Measurements from ENCODE around the gene RPL28.

Gene RPL28

GRCh38 chr19:55437410-55437809, 51.7 kb downstream of the RPL28 start:
- TF ChIP-seq POLR2AphosphoS5 (IDR thresholded peaks at IDR 0.05; ENCODE audit: low read depth, low read length) (no peak), FOXP2 (optimal IDR thresholded peaks at IDR 0.05; ENCODE audit: borderline replicate concordance, extremely low read depth, extremely low read length, insufficient read depth) (peak; percentile 42), TAF1 (IDR thresholded peaks at IDR 0.05; ENCODE audit: borderline replicate concordance, insufficient read depth, low read length) (no peak), SIN3A (IDR thresholded peaks at IDR 0.05; ENCODE audit: borderline replicate concordance, insufficient read depth, low read length) (peak; percentile 51; the same call in 1 of the 2 replicates)
- TF ChIP-seq, protein P1, sequence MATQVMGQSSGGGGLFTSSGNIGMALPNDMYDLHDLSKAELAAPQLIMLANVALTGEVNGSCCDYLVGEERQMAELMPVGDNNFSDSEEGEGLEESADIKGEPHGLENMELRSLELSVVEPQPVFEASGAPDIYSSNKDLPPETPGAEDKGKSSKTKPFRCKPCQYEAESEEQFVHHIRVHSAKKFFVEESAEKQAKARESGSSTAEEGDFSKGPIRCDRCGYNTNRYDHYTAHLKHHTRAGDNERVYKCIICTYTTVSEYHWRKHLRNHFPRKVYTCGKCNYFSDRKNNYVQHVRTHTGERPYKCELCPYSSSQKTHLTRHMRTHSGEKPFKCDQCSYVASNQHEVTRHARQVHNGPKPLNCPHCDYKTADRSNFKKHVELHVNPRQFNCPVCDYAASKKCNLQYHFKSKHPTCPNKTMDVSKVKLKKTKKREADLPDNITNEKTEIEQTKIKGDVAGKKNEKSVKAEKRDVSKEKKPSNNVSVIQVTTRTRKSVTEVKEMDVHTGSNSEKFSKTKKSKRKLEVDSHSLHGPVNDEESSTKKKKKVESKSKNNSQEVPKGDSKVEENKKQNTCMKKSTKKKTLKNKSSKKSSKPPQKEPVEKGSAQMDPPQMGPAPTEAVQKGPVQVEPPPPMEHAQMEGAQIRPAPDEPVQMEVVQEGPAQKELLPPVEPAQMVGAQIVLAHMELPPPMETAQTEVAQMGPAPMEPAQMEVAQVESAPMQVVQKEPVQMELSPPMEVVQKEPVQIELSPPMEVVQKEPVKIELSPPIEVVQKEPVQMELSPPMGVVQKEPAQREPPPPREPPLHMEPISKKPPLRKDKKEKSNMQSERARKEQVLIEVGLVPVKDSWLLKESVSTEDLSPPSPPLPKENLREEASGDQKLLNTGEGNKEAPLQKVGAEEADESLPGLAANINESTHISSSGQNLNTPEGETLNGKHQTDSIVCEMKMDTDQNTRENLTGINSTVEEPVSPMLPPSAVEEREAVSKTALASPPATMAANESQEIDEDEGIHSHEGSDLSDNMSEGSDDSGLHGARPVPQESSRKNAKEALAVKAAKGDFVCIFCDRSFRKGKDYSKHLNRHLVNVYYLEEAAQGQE (IDR thresholded peaks at IDR 0.05; ENCODE audit: insufficient read depth in 1 of 2, low read depth in 2 of 2, low read length in 2 of 2) = peak; percentile 100

DNA sequence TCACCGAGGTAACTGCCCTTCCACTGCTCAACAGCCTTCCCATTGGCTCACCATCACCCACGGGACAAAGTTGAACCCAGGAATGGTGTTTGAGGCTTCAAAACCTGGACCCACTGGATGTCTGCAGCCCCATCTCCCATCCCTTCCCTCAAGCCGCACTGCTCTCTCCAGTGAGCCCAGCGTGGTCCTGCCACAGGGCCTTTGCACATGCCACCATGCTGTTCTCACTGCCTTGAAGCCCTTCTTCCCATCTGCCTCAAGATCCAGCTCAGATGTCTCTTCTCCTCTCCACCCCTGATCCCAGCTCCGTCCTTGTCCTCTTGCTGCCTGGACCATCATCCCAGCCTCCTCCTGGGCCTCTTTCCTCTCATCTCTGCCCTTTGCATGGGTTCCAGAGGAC, 53.3 kb downstream of the RPL28 start:
- no peak for TF ChIP-seq TAF1 (IDR thresholded peaks at IDR 0.05; ENCODE audit: borderline replicate concordance, insufficient read depth, low read length)
- TF ChIP-seq FOXP2 (optimal IDR thresholded peaks at IDR 0.05; ENCODE audit: borderline replicate concordance, extremely low read depth, extremely low read length, insufficient read depth) = no peak
- TF ChIP-seq, protein P1 (IDR thresholded peaks at IDR 0.05; ENCODE audit: insufficient read depth in 1 of 2, low read depth in 2 of 2, low read length in 2 of 2) = 0 out of 4 replicates have a peak, but pooled peaks of 1 of the 2 experiments have one; percentile 15
- no peak for TF ChIP-seq POLR2AphosphoS5 (IDR thresholded peaks at IDR 0.05; ENCODE audit: low read depth, low read length)

DNA sequence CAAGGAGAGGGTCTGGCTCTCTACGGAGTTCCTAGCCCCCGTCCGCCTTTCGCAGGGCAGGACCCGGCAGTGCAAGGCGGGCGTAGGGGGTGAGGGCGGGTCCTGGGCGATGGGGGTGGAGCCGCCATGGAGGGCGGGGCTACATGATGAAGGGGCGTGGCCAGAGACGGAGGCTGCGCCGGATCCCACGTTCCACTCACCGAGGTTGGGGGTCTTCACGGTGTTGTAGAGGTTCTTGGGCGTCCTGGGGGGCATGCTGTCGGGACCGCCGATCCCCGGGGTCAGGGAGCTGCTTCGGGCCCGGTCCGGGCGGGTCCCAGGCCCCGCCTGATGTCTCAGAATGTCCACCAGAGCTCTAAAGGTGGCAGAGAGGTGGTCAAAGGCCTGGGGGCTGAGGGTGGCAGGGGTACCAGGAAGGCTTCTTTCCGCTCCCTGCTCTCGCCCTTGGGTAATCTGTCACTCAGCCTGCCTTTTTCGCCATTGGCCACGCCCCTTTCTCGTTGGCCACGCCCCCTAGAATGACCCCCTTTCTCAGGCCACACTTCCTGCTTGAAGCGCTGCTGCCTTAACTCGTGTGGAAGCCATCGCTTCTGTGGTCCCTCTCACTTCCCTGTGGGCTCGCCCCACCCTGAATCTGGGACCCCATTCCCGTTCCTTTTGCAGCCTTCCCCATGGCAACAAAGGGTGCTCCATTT, 54.8 kb downstream of the RPL28 start:
- TF ChIP-seq FOXP2 (optimal IDR thresholded peaks at IDR 0.05; ENCODE audit: borderline replicate concordance, extremely low read depth, extremely low read length, insufficient read depth) (no peak), SIN3A (IDR thresholded peaks at IDR 0.05; ENCODE audit: borderline replicate concordance, insufficient read depth, low read length) (no peak), TAF1 (IDR thresholded peaks at IDR 0.05; ENCODE audit: borderline replicate concordance, insufficient read depth, low read length) (no peak), POLR2AphosphoS5 (IDR thresholded peaks at IDR 0.05; ENCODE audit: low read depth, low read length) (no peak)
- TF ChIP-seq, protein P1 (IDR thresholded peaks at IDR 0.05; ENCODE audit: insufficient read depth in 1 of 2, low read depth in 2 of 2, low read length in 2 of 2) = 0 out of 4 replicates have a peak, but pooled peaks of 1 of the 2 experiments have one; percentile 9

DNA sequence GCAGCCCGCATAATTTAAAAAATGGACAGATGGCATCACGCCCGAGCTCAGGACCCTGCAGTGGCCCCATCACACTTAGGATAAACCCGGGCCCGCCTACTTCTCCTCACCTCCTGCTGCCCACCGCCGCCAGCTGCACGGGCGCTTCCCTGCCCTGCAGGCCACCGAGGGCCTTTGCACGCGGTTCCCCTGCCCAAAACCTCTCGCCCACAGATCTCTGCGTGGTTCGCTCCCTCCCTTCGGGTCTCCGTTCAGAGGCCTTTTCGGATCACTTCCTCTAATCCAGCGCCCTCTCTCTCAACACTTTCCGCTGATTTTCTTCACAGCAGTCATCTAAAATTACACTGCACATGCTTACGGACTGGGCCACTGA, 55.6 kb downstream of the RPL28 start:
- TF ChIP-seq, protein P1 (IDR thresholded peaks at IDR 0.05; ENCODE audit: insufficient read depth in 1 of 2, low read depth in 2 of 2, low read length in 2 of 2) = no peak
- TF ChIP-seq POLR2AphosphoS5 (IDR thresholded peaks at IDR 0.05; ENCODE audit: low read depth, low read length) (no peak), TAF1 (IDR thresholded peaks at IDR 0.05; ENCODE audit: borderline replicate concordance, insufficient read depth, low read length) (no peak), SIN3A (IDR thresholded peaks at IDR 0.05; ENCODE audit: borderline replicate concordance, insufficient read depth, low read length) (no peak), FOXP2 (optimal IDR thresholded peaks at IDR 0.05; ENCODE audit: borderline replicate concordance, extremely low read depth, extremely low read length, insufficient read depth) (no peak)

All from PFSK-1 (cell line).